NCI-H1092 (cell line): ENCODE data around the gene ODAD3.

Experiments
- DNase-seq: peaks from one replicate; lab custom pipeline; 2025; lab: John Stamatoyannopoulos, UW

Gene ODAD3

GRCh38 chr19:11375143-11375948 lies 59.6 kb downstream of the ODAD3 start:
- peak; percentile 26 for DNase-seq

GRCh38 chr19:11374433-11375142 lies 60.3 kb downstream of the ODAD3 start, which contains the start of gene SWSAP1:
SWSAP1 (plus strand) TSS chr19:11374666; CDS start chr19:11374681, 15 bp downstream.
- peak; percentile 99 for DNase-seq

DNA sequence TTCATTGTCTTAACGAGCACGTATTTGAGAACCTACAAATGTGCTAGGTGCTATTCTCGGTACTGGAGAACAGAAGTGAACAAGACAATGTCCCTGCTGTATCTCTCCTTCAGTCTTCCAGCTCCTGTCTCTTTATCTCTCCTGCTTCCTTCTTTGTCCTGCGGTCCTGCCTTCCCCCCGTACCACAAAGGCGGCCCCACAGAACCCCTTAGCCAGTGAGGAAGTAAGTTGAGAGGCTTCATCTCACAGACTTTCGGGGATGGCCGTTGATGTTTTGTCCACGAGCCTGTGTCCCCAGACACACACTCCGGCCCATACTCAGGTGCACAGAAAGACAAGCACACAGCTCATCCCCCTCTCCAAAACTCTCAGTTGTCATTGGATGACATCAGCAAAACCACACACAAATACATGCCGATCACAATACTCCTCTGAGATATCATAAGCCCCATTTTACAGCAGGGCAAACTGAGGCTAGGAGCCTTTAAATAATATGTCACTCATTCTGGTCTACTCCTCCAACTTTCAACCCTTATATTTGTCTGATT lies 61.0 kb downstream of the ODAD3 start:
- DNase-seq: no peak

DNA sequence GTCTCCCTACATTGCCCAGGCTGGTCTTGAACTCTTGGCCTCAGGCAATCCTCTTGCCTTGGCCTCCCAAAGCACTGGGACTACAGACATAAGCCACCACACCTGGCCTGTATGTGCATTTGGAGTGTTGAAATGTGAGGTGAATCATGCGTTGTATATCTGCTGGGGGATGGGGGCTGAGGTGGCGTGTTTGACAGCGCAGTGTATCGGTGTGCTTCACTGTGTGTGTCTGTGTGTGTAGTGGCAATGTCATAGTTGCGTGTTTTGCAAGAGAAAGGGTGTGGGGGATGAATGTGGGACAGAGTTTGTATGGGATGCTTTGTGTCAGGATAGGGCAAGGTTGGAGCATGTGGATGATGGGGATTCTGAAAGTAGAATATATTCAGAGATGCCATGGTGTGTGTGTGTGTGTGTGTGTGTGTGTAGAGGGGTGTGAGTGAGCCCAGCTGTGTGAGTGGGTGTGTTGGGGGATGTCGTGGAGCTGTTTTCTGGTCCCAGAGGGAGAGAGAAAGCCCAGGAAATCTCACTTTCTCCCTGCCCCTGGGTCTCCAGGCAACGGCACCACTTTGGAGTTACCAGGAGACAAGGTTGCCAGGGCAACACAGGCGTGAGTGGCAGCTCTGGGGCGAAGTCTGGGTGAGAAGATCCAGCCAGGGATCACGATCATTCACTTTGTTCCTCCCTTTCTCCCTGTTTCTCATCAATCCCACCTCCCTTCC lies 61.6 kb downstream of the ODAD3 start:
- DNase-seq: peak; percentile 80

DNA sequence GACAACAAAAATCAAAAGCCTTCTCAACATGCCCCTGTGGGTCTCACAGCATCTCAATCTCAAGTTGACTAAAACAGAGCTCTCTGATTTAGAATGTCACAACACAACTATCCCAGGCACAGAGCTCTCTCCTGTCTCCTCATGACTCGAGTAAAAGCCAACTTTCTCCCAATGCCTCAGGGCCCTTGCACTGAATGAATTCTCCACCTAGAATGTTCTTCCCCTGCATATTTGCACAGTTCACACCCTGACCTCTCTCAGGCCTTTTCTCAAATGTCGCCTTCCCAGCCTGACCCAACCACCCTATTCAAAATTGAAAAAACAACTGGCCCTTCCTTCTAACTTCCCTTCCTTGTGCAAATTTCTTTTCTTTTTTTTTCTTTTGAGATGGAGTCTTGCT lies 64.2 kb downstream of the ODAD3 start:
- DNase-seq: no peak
